ENCODE data around the gene CMTM4. TPM values are rescaled to one million over a fixed set of nuclear protein-coding genes. Genes with fewer than 3 reads are reported as not detected.

The CMTM4 gene
- polyA plus RNA-seq, 1 of the 3 experiments (the other 2 are of a cell fraction): 21.7 TPM

DNA sequence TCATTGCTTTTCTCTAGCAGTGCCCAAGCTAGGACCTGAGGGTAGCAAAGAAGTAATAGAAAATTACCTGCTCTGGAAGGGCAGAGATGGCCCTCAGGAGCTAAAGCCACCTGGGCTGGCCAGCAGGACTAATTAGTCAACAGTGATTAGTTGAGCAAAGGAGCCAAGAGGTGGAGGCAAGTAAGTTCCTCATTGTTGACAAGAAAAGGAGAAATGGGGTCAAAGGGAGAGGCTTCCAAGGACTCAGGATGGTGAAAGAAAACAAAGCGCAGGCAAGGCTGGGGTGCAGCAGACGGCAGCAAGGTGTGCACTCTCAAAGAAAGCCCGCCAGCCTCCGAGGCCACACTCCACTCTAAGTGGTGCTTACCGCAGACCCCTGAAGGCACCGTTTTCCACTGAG lies 44.6 kb downstream of the CMTM4 start (continued):
- TF ChIP-seq, protein P1, sequence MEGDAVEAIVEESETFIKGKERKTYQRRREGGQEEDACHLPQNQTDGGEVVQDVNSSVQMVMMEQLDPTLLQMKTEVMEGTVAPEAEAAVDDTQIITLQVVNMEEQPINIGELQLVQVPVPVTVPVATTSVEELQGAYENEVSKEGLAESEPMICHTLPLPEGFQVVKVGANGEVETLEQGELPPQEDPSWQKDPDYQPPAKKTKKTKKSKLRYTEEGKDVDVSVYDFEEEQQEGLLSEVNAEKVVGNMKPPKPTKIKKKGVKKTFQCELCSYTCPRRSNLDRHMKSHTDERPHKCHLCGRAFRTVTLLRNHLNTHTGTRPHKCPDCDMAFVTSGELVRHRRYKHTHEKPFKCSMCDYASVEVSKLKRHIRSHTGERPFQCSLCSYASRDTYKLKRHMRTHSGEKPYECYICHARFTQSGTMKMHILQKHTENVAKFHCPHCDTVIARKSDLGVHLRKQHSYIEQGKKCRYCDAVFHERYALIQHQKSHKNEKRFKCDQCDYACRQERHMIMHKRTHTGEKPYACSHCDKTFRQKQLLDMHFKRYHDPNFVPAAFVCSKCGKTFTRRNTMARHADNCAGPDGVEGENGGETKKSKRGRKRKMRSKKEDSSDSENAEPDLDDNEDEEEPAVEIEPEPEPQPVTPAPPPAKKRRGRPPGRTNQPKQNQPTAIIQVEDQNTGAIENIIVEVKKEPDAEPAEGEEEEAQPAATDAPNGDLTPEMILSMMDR (IDR thresholded peaks at IDR 0.05): no peak
- no peak for TF ChIP-seq RFX5 (IDR thresholded peaks at IDR 0.05; ENCODE audit: low read length)
- TF ChIP-seq RCOR1 (IDR thresholded peaks at IDR 0.05; ENCODE audit: low read length): no peak
- no peak for TF ChIP-seq MXI1 (IDR thresholded peaks at IDR 0.05; ENCODE audit: low read depth, low read length)
- TF ChIP-seq NFIC (IDR thresholded peaks at IDR 0.05; ENCODE audit: borderline replicate concordance): no peak

DNA sequence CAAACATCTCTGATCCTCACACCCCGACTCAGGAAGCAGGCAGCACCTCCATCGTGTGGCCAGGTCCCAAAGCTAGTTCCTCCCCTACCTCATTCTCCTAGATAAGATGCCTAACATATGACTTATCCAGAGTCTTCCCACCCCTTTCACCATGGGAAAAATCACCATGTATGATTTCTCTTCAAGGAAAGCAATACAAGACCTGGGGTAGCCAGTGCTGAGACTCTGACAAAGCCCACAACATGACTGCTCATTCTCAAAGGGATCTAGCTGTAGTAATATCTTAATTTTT lies 45.1 kb downstream of the CMTM4 start:
- Histone ChIP-seq H3K27ac (ENCODE audit: low read depth in 2 of 2, low read length in 1 of 2) (no peak overlapping the region; a peak in 1 of 4 replicates), H2AFZ (ENCODE audit: low read depth) (peak overlapping the region; percentile 54; the same call in 1 of the 2 replicates), H3K4me1 (ENCODE audit: control insufficient read depth in 1 of 2, insufficient read depth in 2 of 2, low read depth in 1 of 2, low read length in 1 of 2) (peaks cover 4 to 6% of the 10 kb centered on the region in 2 experiments; a peak in 2 of 4 replicates), H3K9ac (0 out of 2 replicates have a peak overlapping the region, but pooled peaks have one; percentile 14), H3K4me3 (ENCODE audit: low read depth in 2 of 2, low read length in 1 of 2) (peak overlapping the region; percentile 38 to 46), H3K36me3 (replicated peaks in 1 of 2; ENCODE audit: control insufficient read depth in 1 of 2, insufficient read depth in 2 of 2, low read length in 1 of 2) (no peaks in the 10 kb centered on the region), H4K20me1 (ENCODE audit: insufficient read depth) (no peaks in the 10 kb centered on the region), H3K27me3 (ENCODE audit: insufficient read depth) (no peaks in the 10 kb centered on the region), H3K79me2 (ENCODE audit: insufficient read depth) (peaks cover 21% of the 10 kb centered on the region; the same call in 1 of the 2 replicates), H3K9me3 (no peaks in the 10 kb centered on the region), H3F3A (replicated peaks; ENCODE audit: insufficient read depth) (no peaks in the 10 kb centered on the region), H3K9me2 (no peaks in the 10 kb centered on the region), H3K4me2 (peak overlapping the region; percentile 63)
- 42% methylated on average over 2 of the region's 2 CpGs for WGBS (ENCODE audit: low lambda C conversion rate)
- POLR2A ChIA-PET: interaction anchor here (1.7 kb wide), 1 partner anchor 9 kb away, joined by 7 read pairs; no protein-coding TSS in a partner anchor
- no peak for DNase-seq
- CTCF ChIA-PET: interaction anchor here (0.6 to 2.5 kb wide), 52 partner anchors 8 to 244 kb away, joined by 3 to 66 read pairs (median 5); partner anchors contain the start of genes CKLF, CMTM3, CMTM4 and DYNC1LI2
- TF ChIP-seq, protein P2, sequence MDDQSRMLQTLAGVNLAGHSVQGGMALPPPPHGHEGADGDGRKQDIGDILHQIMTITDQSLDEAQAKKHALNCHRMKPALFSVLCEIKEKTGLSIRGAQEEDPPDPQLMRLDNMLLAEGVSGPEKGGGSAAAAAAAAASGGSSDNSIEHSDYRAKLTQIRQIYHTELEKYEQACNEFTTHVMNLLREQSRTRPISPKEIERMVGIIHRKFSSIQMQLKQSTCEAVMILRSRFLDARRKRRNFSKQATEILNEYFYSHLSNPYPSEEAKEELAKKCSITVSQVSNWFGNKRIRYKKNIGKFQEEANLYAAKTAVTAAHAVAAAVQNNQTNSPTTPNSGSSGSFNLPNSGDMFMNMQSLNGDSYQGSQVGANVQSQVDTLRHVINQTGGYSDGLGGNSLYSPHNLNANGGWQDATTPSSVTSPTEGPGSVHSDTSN (IDR thresholded peaks at IDR 0.05): no peak
- TF ChIP-seq, protein P3, sequence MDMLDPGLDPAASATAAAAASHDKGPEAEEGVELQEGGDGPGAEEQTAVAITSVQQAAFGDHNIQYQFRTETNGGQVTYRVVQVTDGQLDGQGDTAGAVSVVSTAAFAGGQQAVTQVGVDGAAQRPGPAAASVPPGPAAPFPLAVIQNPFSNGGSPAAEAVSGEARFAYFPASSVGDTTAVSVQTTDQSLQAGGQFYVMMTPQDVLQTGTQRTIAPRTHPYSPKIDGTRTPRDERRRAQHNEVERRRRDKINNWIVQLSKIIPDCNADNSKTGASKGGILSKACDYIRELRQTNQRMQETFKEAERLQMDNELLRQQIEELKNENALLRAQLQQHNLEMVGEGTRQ (IDR thresholded peaks at IDR 0.05; ENCODE audit: borderline replicate concordance, low read depth, low read length): no peak
- TF ChIP-seq FOXM1 (IDR thresholded peaks at IDR 0.05; ENCODE audit: low read depth): no peak
- no peak for TF ChIP-seq TEAD4 (IDR thresholded peaks at IDR 0.05; ENCODE audit: borderline replicate concordance, insufficient read depth)
- TF ChIP-seq, protein P4, sequence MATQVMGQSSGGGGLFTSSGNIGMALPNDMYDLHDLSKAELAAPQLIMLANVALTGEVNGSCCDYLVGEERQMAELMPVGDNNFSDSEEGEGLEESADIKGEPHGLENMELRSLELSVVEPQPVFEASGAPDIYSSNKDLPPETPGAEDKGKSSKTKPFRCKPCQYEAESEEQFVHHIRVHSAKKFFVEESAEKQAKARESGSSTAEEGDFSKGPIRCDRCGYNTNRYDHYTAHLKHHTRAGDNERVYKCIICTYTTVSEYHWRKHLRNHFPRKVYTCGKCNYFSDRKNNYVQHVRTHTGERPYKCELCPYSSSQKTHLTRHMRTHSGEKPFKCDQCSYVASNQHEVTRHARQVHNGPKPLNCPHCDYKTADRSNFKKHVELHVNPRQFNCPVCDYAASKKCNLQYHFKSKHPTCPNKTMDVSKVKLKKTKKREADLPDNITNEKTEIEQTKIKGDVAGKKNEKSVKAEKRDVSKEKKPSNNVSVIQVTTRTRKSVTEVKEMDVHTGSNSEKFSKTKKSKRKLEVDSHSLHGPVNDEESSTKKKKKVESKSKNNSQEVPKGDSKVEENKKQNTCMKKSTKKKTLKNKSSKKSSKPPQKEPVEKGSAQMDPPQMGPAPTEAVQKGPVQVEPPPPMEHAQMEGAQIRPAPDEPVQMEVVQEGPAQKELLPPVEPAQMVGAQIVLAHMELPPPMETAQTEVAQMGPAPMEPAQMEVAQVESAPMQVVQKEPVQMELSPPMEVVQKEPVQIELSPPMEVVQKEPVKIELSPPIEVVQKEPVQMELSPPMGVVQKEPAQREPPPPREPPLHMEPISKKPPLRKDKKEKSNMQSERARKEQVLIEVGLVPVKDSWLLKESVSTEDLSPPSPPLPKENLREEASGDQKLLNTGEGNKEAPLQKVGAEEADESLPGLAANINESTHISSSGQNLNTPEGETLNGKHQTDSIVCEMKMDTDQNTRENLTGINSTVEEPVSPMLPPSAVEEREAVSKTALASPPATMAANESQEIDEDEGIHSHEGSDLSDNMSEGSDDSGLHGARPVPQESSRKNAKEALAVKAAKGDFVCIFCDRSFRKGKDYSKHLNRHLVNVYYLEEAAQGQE (IDR thresholded peaks at IDR 0.05; ENCODE audit: low read depth, low read length): no peak
- TF ChIP-seq, protein P5, sequence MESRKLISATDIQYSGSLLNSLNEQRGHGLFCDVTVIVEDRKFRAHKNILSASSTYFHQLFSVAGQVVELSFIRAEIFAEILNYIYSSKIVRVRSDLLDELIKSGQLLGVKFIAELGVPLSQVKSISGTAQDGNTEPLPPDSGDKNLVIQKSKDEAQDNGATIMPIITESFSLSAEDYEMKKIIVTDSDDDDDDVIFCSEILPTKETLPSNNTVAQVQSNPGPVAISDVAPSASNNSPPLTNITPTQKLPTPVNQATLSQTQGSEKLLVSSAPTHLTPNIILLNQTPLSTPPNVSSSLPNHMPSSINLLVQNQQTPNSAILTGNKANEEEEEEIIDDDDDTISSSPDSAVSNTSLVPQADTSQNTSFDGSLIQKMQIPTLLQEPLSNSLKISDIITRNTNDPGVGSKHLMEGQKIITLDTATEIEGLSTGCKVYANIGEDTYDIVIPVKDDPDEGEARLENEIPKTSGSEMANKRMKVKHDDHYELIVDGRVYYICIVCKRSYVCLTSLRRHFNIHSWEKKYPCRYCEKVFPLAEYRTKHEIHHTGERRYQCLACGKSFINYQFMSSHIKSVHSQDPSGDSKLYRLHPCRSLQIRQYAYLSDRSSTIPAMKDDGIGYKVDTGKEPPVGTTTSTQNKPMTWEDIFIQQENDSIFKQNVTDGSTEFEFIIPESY (IDR thresholded peaks at IDR 0.05; ENCODE audit: borderline replicate concordance, low read depth): no peak
- TF ChIP-seq ELF1 (IDR thresholded peaks at IDR 0.05): no peak
- TF ChIP-seq SMC3 (IDR thresholded peaks at IDR 0.05; ENCODE audit: low read depth, low read length): no peak
- TF ChIP-seq JUND (IDR thresholded peaks at IDR 0.05): no peak
- no peak for TF ChIP-seq SIN3A (IDR thresholded peaks at IDR 0.05; ENCODE audit: borderline replicate concordance, low read depth, low read length)
- TF ChIP-seq, protein P6, sequence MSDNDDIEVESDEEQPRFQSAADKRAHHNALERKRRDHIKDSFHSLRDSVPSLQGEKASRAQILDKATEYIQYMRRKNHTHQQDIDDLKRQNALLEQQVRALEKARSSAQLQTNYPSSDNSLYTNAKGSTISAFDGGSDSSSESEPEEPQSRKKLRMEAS (IDR thresholded peaks at IDR 0.05; ENCODE audit: low read depth): no peak
- TF ChIP-seq MEF2A (IDR thresholded peaks at IDR 0.05; ENCODE audit: borderline replicate concordance, low read depth): no peak
- TF ChIP-seq RAD21 (IDR thresholded peaks at IDR 0.05; ENCODE audit: low read length): no peak
- no peak for TF ChIP-seq FOXJ3 (CRISPR knock-in tag; IDR thresholded peaks at IDR 0.05)
- no peak for TF ChIP-seq RCOR1 (IDR thresholded peaks at IDR 0.05; ENCODE audit: low read length)
- TF ChIP-seq, protein P7, sequence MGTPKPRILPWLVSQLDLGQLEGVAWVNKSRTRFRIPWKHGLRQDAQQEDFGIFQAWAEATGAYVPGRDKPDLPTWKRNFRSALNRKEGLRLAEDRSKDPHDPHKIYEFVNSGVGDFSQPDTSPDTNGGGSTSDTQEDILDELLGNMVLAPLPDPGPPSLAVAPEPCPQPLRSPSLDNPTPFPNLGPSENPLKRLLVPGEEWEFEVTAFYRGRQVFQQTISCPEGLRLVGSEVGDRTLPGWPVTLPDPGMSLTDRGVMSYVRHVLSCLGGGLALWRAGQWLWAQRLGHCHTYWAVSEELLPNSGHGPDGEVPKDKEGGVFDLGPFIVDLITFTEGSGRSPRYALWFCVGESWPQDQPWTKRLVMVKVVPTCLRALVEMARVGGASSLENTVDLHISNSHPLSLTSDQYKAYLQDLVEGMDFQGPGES (IDR thresholded peaks at IDR 0.05; ENCODE audit: low read depth, low read length): no peak
- TF ChIP-seq CHD2 (IDR thresholded peaks at IDR 0.05; ENCODE audit: low read length, partially characterized antibody): no peak
